Activated T-cell treated with anti-CD3 and anti-CD28 coated beads for 48 hours (primary cell): ENCODE data around the gene TPM4.
A peak's percentile ranks its signal among the peaks of the same experiment; 100 is the strongest.

Experiments
- DNase-seq: peaks from one replicate; pipeline ENCODE4 v3.0.0-alpha.2; 2020; ENCODE audit warnings: low read depth

Gene TPM4

GRCh38 chr19:16127080-16127479, 50.8 kb downstream of the TPM4 start:
- no peak for DNase-seq

DNA sequence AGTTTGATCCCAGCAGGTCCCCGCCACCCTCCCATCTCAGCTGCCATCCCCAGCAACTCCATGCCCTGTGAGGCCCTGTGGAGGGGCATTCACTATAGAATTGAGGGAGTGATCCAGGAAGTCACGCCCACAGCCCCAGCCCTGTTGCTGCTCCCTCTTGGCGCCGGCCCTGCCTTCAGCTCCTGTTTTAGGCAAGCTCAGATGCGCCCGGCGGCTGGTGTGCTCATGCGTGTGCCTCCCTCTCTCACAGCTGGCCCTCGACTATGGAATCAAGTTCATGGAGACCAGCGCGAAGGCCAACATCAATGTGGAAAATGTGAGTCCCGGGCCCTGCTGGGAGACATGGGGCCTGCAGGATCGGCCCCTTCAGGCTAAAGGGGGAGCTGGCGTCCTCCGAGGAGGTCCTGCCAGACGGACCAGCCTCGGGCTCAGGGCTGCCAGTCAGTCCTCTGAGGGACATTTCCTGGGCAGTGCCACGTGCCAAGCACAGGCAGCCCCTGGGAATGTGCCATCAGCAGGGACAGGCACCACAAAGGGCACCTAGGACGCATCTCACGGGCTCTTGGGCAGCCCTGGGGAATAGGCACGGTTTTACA, 51.6 kb downstream of the TPM4 start:
- DNase-seq: no peak

- no peak for DNase-seq
These were observed 55.4 kb downstream of the TPM4 start for GRCh38 chr19:16131648-16132047.

GRCh38 chr19:16133818-16134217, 57.5 kb downstream of the TPM4 start:
- DNase-seq: no peak

DNA sequence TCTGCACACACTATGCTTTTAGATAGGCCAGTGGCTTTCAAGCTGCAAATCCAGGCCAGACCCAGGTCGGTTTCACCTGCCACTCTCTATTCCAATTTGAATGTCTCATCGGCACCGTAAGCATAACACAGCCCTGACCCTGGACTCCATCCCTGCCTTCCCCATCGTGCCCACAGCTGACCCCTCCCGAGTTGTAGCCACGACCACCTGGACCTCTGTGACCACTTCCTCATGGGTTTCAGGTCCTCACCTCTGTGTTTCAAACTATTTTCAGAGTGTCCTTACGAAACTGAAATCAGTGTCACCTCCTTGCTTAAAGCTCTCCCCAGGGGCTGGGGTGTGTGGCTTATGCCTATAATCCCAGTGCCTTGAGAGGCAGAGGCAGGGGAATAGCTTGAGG, 58.2 kb downstream of the TPM4 start:
- DNase-seq: no peak

GRCh38 chr19:16135430-16136127, 59.3 kb downstream of the TPM4 start:
- no peak for DNase-seq

GRCh38 chr19:16136185-16136999, 60.1 kb downstream of the TPM4 start:
- DNase-seq: no peak

DNA sequence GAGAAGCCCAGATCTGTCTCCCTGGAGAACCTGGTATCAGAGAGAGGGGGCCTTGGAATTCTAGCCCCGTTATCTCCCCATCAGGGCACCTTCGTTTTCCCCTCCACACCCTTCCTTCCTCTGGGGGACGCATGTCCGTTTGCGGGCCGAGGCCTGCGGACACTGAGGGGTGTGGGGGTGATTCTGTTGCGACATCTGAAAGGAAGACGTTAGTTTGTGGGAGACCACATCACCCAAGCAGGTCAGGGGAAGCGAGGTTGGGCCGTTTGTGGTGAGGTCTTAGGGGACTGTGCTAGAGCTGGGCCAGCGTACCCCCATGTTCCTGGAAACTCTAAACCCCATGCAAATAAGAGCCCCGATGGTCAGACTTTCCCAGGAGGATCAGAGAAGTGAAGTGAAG, 63.5 kb downstream of the TPM4 start:
- DNase-seq: no peak

DNA sequence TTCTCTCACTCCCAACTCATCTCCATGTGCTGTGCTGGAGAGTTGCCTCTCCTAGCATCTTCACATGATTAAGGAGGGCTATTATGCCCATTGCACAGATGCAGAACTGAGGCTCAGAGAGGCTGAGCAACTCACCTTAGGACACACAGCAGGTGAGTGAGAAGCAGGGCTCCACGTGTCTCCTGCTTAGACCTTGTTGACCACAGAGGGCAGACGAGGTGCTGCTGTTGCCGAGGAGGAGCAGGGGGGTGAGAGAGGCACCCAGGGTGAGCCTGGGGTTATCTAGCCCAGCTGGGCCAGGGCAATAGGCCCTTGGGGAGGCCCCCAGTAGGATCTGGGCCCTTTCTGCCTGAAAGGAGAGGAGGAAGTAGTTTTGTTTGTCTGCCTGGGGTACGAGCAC, 64.7 kb downstream of the TPM4 start:
- no peak for DNase-seq

DNA sequence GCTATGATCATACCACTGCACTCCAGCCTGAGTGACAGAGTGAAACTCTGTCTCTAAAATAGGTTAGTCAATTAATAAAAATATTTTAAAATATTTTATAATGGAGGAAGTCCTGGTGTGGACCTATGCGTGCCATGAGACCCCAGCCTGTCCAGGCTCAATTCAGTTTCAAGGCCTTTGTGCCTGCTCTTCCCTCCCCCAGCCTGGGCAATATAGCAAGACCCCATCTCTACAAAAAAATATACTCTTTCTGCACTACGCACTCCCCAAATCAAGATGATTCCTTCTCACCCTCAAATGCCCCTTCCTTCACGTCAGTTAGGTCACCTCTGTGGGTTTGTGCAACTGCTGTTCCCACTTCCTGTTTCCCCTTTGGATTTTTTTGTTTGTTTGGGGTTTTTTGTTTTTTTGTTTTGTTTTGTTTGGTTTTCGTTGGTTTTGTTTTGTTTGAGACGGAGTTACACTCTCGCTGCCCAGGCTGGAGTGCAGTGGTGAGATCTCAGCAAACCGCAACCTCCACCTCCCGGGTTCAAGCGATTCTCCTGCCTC, 65.8 kb downstream of the TPM4 start:
- no peak for DNase-seq

DNA sequence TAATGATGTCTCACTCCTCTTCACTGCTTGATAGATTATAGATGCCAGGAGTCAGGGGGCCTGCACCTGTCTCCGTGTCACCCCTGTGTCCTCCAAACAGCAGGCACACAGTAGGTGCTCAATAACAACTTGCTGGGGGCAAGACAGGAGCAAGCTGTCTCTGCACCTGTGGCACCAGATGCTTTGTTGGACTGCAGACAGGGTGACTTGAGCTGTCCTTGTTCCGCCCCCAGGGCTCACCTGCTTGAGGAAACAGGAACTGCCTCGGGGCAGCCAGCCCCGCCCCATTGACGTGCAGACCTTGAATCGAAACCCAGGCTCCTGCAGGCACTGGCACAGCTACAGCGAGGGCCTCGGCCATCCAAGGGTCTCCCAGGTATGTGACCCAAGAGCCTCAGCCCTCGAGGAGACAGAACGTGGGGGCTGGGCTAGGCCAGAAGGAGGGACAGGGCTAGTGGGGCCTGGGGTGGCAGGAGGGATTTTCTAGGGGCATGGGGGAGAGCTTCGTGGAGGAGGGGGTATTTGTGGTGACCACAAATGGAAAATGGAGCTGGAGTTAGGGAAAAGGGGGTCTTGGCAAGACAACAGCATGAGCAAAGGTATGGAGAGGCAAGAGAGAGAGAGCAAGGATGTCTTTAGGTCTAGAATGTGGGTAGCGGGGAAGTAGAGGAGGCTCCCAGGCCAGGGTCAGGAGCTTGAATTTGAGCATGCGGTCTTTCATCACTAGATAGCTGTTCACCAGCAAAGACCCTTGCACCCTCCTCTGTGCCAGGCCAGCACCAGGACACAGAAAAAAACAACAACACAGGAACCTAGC, 67.3 kb downstream of the TPM4 start, which contains the start of gene HSH2D:
TSS of gene HSH2D (plus strand) at position 287 of the 817 bp plus-strand sequence. CDS start 5,066 bp downstream, outside the sequence.
- DNase-seq: peak; percentile 71

GRCh38 chr19:16144216-16144581, 67.9 kb downstream of the TPM4 start:
- no peak for DNase-seq

- no peak for DNase-seq
These were observed 69.8 kb downstream of the TPM4 start for GRCh38 chr19:16146112-16146511.

DNA sequence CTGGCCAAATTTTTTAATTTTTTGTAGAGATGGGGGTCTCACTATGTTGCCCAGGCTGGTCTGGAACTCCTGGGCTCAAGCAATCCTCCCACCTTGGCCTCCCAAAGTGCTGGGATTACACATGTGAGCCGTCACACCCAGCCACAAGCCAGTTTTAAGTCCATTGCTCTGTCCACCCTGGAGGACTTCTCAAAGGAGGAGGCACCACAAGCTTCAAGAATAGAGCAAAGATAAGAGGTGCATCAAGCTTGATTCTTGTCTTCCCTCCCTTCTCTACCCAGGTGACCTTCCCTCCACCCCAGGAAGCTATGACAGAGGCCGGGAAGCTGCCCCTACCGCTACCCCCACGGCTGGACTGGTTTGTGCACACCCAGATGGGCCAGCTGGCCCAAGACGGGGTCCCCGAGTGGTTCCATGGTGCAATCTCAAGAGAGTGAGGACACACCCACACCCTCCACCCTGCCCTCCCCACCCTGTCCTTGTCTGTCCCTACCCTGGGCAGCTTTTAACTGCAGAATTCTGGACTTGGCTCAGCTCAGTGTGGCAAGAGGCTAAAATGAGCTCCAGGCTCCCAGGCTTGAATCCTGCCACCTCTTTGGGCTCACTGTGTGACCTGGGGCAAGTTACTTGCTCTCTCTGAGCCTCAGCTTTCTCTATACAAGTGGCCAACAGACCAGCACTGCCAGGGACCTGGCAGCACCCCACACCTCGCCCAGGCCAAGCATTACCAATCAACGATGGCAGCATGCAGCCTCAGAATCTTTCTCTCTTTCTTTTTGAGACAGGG, 72.3 kb downstream of the TPM4 start:
- no peak for DNase-seq
